Measurements from ENCODE around the gene GPRASP1. TPM values are rescaled to one million over a fixed set of nuclear protein-coding genes. Genes with fewer than 3 reads are reported as not detected.

The GPRASP1 gene, protein sequence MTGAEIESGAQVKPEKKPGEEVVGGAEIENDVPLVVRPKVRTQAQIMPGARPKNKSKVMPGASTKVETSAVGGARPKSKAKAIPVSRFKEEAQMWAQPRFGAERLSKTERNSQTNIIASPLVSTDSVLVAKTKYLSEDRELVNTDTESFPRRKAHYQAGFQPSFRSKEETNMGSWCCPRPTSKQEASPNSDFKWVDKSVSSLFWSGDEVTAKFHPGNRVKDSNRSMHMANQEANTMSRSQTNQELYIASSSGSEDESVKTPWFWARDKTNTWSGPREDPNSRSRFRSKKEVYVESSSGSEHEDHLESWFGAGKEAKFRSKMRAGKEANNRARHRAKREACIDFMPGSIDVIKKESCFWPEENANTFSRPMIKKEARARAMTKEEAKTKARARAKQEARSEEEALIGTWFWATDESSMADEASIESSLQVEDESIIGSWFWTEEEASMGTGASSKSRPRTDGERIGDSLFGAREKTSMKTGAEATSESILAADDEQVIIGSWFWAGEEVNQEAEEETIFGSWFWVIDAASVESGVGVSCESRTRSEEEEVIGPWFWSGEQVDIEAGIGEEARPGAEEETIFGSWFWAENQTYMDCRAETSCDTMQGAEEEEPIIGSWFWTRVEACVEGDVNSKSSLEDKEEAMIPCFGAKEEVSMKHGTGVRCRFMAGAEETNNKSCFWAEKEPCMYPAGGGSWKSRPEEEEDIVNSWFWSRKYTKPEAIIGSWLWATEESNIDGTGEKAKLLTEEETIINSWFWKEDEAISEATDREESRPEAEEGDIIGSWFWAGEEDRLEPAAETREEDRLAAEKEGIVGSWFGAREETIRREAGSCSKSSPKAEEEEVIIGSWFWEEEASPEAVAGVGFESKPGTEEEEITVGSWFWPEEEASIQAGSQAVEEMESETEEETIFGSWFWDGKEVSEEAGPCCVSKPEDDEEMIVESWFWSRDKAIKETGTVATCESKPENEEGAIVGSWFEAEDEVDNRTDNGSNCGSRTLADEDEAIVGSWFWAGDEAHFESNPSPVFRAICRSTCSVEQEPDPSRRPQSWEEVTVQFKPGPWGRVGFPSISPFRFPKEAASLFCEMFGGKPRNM (N-terminal part only)
- total RNA-seq (2013): 0.54 TPM
- polyA plus RNA-seq (under 1 TPM in 2 of 3 donors, not detected in 1; 0.03 to 0.47 TPM), polyA minus RNA-seq (0.14 and 0.40 TPM in 2 replicates), total RNA-seq (0.23 to 4.0 (median 1.3) reads per million in 11 experiments)

DNA sequence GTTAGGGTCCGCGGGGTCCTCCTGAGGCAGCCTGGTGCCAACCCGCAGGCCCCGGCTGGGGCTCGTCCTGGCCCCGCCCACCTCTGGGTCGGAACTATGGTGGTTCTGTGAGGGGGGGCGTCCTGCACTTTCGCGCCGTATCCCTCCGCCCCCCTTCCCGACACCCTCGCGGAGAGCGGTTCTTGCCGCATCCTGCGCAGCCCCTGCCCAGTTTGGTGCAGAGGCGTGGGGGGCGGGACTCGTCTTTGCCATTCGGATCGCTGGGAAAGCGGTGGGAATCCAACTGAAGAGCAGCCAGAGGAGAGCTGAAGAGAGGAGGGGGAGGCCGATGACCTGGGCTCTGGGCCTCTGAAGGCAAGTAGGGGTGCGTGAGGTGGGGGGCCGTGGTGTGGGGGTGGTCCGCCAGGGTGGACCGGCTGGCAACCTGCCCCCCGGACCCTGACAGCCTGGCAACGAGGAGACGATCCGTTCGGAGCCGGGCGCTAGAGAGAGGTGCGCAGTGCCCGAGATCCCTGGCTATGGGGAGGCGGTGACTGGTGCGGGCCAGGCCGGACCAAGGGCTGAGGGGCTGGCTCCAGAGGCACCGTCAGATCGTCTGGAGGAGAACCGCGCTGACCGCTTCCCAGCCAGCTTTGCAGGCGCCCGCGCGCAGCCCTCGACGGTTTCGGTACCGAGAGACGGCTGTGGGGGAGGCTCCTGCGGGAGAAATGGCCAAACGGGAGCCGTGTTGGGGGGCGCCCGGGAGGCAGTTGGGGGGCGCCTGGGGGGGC is at the start of gene GPRASP1:
Gene GPRASP1 (plus strand): TSS at position 242 of the 770 bp plus-strand sequence. CDS start 2,431 bp downstream, outside the sequence.
- Histone ChIP-seq H3K36me3 (replicated peaks in 1 of 2; ENCODE audit: control insufficient read depth in 1 of 2, insufficient read depth in 2 of 2, low read length in 2 of 2) (no peaks in the 10 kb centered on the region), H3K4me3 (replicated peaks in 1 of 3; ENCODE audit: low read depth in 2 of 3, low read length in 3 of 3) (peak within 1 kb of the TSS; percentile 26 to 73 (median 44)), H3K27ac (ENCODE audit: low read depth in 1 of 2, low read length in 2 of 2) (no peak within 1 kb of the TSS), H3K4me1 (ENCODE audit: control insufficient read depth in 1 of 2, insufficient read depth in 2 of 2, low read length in 2 of 2) (peaks cover 9 to 12% of the 10 kb centered on the region in 2 donors), H3K79me2 (ENCODE audit: insufficient read depth, low read length) (no peaks in the 10 kb centered on the region), H3K9ac (ENCODE audit: insufficient read depth, low read length, poor library complexity, severe bottlenecking) (peak within 1 kb of the TSS; percentile 40), H3K27me3 (ENCODE audit: control insufficient read depth in 2 of 2, insufficient read depth in 2 of 2, low read length in 2 of 2) (peaks cover 0 to 5% of the 10 kb centered on the region in 2 donors), H3K9me3 (replicated peaks in 1 of 2; ENCODE audit: control insufficient read depth in 1 of 2, insufficient read depth in 1 of 2, low read length in 2 of 2) (no peaks in the 10 kb centered on the region), H4K20me1 (ENCODE audit: insufficient read depth, low read length) (no peaks in the 10 kb centered on the region), H2AFZ (ENCODE audit: insufficient read depth, low read depth, low read length, poor library complexity, severe bottlenecking) (peak within 1 kb of the TSS; percentile 68), H3K4me2 (replicated peaks; ENCODE audit: extremely low read depth, low read length, poor library complexity, severe bottlenecking) (peak within 1 kb of the TSS; percentile 75)
- no peak for DNase-seq
- H3K27ac Mint-ChIP-seq: peak within 1 kb of the TSS in 1 of 7 donors; percentile 72
- intact Hi-C loops (cut with micrococcal nuclease): no loop called here
- WGBS (ENCODE audit: insufficient coverage): 0% methylated on average over 30 of the region's 61 CpGs
- peaks cover 11% of the 10 kb centered on the region for H3K4me1 Mint-ChIP-seq
- peak within 1 kb of the TSS; percentile 88 to 92 for H3K4me3 Mint-ChIP-seq
- H3K36me3 Mint-ChIP-seq: peaks cover 5 to 9% of the 10 kb centered on the region in 2 donors
- H3K27me3 Mint-ChIP-seq (ENCODE audit: low read depth in 3 of 3): peaks cover 7 to 21% (median 11%) of the 10 kb centered on the region in 3 donors
- peaks cover 0 to 12% (median 4%) of the 10 kb centered on the region in 7 donors for H3K9me3 Mint-ChIP-seq
- TF ChIP-seq, protein P1, sequence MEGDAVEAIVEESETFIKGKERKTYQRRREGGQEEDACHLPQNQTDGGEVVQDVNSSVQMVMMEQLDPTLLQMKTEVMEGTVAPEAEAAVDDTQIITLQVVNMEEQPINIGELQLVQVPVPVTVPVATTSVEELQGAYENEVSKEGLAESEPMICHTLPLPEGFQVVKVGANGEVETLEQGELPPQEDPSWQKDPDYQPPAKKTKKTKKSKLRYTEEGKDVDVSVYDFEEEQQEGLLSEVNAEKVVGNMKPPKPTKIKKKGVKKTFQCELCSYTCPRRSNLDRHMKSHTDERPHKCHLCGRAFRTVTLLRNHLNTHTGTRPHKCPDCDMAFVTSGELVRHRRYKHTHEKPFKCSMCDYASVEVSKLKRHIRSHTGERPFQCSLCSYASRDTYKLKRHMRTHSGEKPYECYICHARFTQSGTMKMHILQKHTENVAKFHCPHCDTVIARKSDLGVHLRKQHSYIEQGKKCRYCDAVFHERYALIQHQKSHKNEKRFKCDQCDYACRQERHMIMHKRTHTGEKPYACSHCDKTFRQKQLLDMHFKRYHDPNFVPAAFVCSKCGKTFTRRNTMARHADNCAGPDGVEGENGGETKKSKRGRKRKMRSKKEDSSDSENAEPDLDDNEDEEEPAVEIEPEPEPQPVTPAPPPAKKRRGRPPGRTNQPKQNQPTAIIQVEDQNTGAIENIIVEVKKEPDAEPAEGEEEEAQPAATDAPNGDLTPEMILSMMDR (IDR thresholded peaks at IDR 0.05): no peak

All from CD14-positive monocyte (primary cell).